GM18519 (cell line): ENCODE results near the gene PNLIPRP1.

ENCODE experiments used
- ATAC-seq: cut with Tn5 transposase; IDR thresholded peaks from one replicate; pipeline ENCODE4 v1.9.1; 2021; ENCODE audit warnings: mild to moderate bottlenecking, moderate library complexity; ENCODE audit not compliant: unreplicated experiment, low FRiP score

Gene PNLIPRP1

DNA sequence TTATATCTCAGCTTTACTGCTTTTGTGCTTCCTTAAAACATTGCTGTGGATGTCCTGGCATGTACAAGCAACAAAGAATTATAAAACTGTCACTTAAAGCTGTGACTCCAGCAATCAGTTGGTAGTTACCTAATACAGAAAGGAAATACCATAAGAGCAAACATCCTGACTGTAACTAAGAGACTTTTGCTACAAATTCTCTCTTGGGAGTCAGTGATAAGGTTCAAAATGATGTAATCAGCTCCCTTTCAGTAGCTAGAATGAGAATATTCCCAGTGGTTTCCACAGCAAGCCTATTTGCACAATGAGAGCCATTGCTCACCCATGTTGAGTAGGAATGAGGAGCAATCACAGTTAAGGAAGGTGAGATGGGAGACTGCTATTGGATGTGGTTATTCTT lies 7.6 kb downstream of the PNLIPRP1 start:
- no peak for ATAC-seq

DNA sequence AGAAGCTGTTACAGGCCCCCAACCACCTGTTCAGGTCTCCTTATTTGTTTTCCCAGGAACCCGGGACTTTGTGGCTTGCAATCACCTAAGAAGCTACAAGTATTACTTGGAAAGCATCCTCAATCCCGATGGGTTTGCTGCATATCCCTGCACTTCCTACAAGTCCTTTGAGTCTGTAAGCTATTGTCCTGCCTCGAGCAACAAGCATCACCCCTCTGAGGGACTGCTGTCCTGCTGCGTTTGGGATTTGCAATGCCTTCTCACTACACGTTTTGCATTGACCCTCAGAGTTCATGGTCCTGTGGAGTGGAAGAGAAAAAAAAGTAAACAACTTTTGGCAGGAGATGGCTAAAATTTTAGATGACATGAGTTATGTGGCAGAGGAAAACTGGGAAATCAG lies 9.2 kb downstream of the PNLIPRP1 start:
- no peak for ATAC-seq

DNA sequence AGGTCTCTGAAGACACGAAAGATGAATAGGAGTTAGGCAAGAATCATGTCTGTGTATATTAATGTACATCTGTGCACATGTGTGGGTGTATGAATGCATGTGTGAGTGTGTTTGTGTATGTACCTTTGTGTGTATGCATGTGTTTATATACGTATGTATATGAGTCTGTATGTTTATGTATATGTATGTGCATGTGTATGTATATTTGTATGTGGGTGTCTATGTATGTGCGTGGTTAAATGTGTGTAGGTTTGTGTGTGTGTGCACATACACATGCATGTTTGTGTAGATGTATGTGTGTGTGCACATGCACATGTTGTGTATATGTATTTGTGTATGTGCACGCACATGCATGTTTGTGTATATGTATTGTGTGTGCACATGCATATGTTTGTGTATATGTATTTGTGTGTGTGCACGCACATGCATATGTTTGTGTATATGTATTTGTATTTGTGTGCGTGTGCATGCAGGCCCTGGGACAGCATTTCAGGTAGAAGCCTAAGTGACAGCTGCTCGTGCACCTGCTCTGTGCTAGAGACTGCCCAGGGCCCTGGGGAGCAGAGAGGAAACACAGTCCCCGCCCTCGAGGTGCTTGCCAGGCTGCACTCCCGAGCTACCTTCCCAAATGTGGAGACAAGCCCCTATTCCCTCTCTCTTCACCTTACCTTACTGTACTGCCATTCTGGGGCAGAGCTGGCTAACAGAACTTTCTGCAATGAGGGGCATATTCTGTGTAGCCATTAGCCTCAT lies 12.1 kb downstream of the PNLIPRP1 start:
- no peak for ATAC-seq

DNA sequence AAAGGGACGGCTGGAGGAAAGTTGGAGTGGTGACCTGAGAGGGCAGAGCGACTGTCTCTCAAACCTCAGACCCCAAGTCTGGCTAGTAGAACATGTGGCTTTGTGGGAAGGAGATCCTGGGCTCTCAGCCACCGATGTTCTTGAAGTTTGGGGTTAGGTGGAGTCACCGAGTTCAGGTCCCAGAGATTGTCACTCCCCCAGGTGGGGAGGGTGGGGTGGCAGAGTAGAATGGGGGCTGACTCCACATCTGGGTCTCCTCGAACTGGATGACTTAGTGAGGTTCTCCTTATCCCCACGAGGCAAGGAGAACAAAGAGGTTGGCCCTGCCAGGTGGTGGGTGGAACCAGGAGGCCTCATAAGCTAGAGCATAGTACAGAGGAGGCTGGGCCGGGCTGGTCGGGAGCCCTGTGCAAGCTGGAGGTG lies 15.3 kb downstream of the PNLIPRP1 start:
- no peak for ATAC-seq

DNA sequence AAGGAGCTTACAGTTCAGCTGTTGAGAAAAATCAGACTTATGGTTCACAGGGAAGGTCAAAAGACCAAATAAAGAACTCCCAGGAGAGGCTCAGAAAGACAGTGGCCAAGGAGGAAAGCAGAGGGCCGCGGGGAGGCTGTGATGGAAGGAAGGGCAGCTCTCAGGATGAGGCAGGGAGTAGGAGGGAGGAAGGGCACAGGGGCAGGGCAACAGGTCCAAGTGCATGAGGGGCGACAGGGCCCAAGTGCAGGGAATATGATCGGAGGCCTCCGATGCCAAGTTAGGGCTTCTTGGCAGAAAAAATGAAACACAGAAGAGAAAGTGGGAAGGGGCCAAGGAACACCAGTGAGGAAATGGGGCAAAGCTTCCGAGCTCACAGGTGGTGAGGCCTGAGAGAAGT lies 16.6 kb downstream of the PNLIPRP1 start:
- no peak for ATAC-seq

DNA sequence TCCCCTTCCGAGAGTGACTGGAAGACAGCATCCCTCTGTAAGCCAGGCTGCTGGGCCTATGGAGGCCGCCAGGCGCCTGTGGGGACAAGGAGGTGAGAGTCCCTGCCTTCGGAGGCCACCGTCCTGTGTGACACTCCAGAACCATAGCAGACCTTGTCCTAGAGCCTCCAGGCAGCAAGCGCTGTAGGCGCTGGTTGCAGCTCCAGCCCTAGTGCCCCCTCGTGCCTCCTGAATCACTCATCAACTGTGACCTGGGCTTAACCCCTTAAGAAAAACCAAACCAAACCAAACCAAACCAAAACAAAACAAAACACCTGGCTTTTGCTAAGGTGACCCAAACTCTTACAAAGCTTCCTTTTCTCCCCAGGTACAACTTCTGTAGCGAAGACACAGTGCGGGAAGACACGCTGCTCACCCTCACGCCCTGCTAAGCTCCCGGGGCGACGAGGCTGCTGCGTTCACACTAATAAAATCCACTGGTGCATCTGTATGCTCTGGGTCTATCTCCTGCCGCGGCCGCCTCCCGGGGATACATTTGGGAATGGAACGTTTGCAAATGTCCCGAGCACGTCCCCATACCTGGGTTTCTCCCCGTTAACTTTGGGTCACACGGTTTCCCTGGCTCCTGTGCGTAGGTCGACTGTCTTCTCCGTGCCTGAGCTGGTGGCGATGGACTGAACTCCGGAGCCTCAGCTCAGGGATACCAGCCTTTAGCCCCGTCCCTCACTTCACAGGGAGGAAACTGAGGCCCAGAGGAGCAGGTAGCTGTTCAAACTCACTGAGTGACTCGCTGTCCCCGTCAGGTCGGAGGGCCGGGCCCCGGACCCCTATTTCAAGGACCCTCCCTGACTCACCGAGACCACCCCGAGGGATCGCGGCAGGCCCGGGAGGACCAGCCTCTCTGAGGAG lies 18.2 kb downstream of the PNLIPRP1 start:
- no peak for ATAC-seq

DNA sequence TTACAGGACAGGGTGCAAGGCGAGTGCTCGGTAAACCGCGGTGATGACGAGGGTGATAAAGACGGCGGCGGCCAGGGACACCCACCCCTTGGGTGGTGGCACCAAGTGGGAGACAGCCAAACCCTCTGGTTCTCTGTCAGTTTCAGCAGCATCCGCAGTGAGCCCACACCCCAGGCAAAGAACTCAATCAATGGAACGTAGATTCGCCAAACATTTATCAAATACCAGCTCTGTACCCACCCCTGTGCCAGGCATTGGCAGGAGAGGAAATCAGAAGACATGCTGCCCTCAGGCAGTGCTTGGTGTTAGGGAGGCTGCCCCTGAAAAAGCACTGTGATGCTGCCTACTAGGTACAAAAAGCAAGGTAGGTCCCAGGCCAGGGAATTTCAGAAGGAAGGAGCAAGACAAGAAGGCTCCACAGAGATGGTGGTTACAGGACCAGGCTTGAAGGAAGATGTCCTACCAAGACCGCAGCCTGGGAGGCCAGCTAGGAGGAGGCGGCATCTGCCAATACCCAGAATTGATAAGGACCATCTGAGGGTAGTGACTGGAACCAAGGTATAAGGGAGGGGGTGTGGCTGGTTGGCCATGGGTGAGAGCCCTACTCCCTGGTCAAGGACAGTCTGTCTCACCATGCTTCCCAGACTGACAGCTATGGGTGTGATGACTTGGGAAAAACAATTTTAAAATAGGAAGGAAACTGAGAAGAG lies 19.8 kb downstream of the PNLIPRP1 start:
- no peak for ATAC-seq

DNA sequence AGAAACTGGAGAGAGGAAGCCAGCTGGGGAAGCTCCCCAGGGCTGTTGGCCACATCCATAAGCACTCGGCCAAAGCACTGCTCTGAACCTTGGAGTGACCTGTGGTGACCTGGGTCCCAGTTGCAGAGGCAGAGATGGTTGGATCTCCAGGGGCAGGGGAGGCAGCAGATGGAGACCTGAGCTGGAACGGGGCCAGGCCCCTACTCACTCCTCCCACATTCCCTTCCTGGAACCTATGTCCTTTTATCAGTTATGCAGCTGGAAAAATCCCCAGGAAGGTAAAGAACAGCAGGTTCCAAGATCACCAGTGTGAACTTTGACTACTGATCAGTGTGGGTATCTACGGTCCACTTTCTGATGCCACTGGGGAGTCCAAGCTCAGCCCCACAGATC lies 20.4 kb downstream of the PNLIPRP1 start:
- no peak for ATAC-seq

DNA sequence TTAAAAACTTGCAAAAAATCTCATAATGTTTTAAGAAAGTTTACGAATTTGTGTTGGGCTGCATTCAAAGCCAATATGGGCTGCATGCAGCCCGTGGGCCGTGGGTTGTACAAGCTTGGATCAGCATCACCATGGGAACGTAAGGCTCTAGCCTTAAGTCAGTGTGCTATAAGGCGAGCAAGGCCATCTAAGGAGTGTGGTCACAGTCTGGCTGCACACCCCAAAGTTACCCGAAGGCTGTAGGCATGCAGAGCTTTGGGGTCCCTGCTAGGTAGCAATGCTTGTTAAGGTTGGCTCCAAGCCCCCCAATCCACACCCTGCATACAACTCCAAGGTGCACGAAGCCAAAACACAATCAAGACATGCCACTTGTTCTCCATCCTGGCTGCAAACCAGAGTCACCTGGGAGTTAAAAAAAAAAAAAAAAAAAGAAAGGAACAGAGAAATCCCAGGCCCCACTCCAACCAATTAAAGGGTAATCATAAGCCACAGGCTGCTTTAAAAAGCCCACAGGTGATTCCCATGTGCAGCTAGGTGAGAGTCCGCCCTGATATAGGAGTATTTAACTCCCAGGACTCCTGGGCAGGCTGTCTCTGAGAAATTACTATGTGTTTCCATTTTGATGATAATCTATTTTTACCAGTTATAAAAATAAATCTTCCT lies 21.5 kb downstream of the PNLIPRP1 start:
- no peak for ATAC-seq

DNA sequence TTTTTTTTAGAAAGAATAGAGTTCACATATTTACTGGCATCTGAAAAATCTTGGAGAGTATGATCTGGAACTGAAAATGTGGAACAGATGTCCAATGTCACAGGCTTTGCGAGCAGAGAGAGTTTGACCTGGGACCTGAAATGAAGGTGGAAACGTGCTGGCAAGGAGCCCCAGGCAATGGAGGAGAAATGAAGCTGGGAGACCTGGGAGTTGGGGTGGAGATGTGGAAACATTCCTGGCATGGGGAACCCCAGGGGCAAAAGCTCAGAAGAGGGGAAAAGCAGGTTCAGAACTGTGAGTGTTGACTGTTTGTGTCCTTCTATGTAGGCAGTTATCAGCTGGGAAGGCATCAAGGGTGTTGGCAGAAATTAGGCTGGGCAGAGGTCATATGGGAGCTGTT lies 22.7 kb downstream of the PNLIPRP1 start:
- ATAC-seq = no peak

DNA sequence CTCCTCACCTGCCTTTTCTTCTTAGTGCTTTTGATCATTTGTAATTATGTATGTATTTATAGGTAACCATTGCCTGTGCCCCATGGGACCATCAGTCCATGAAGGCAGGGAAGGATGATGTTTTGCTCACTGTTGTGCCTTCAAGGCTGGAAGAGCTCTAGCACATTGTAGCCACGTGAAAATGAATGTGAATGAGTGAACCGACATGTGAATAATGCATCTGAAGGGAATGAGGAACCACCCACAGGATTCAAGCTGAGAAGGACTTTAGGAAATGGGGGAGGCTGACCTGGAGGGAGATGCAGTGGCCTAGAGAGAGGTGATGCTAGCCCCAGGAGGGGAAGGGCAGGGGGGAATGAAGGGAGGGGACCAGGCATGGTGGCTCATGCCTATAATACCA lies 24.0 kb downstream of the PNLIPRP1 start:
- ATAC-seq = no peak

DNA sequence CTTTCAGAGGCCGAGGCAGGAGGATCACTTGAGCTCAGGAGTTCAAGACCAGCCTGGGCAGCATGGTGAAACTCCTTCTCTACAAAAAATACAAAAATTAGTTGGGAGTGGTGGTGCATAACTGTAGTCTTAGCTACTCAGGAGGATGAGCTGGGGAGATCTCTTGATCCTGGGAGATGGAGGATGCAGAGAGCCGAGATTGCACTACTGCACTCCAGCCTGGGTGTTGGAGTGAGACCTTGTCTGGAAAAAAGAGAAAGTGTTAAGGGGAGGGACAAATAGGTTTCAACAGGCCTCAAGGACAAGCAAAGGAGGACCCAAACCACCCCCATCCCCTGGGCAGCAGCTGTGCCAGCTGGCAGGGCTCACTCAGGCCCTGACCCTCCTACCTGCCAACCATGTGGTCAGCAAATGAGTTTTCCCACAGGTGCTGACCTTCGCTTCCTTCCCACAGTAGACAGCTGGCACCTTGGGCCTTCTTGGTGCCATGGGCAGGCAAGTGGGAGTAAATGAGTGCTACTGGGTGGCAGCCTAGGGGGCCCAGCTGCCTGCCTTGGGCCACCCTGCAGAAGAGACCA lies 24.5 kb downstream of the PNLIPRP1 start:
- ATAC-seq = no peak

DNA sequence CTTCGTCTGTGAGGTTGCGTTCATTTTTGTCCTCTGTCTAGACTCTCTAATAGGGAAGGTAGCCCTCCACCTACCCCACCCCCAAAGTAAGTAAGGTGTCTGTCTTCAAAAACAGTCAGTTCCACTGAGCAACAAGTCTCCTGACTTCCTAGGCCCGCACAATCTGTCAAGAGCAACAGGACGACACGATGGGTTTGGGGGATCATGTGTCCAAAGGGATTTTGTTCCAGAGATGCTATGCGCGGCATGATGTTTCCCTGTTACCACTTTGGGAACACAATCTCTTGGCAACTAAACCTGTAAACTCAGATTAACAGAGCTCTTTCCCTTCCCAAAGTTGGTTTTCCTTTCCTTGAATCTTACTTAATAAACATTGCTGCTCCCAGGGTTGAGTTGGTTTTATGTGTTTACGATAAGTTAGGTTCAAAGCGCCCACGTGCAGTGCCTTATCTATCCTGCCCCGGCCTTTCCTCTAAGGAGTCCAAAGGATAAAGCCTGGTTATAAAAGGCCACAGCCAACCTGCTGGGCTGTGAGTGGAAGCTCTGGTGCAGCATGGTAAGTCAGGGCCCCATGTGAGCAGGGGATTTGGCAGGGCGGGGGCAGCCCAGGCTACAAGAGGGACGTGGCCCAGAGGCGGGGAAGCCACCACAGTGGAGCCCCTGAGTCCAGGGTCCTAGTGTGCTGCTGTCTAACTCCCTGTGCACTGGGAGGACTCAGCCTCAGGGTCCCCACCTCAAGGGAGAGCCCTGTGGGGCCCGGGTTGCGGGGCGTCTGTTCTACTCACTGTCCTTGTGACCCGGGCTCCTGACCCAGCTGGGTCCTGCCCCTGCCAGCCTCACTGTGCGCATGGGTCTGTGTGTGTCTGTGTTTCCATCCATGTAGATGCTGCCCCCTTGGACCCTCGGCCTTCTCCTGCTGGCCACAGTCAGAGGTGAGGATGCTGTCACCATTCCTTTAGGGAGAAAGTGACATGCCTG lies 30.0 kb downstream of the PNLIPRP1 start, which contains the start of gene PNLIPRP2:
Gene PNLIPRP2 (plus strand): TSS at position 531 of the 978 bp plus-strand sequence.
- no peak for ATAC-seq

DNA sequence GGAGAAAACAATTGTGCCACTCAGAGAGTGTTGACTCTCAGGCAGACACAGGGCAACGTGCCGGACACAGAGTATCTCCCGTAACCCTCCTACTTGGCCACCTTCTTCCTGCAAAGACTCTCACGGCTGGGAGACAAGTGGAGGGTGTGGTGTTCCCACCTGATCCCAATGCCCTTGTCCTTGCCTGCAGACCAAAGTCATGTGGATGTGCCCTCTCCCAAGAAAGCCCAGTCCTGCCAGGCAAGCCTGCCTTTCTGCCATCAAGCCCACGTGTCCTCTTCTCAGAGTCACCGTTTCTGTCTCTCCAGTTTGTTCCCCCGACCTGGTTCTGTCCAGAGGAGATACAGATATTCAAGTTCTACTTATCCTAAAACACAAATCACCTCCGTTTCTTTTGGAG lies 30.7 kb downstream of the PNLIPRP1 start:
- no peak for ATAC-seq

DNA sequence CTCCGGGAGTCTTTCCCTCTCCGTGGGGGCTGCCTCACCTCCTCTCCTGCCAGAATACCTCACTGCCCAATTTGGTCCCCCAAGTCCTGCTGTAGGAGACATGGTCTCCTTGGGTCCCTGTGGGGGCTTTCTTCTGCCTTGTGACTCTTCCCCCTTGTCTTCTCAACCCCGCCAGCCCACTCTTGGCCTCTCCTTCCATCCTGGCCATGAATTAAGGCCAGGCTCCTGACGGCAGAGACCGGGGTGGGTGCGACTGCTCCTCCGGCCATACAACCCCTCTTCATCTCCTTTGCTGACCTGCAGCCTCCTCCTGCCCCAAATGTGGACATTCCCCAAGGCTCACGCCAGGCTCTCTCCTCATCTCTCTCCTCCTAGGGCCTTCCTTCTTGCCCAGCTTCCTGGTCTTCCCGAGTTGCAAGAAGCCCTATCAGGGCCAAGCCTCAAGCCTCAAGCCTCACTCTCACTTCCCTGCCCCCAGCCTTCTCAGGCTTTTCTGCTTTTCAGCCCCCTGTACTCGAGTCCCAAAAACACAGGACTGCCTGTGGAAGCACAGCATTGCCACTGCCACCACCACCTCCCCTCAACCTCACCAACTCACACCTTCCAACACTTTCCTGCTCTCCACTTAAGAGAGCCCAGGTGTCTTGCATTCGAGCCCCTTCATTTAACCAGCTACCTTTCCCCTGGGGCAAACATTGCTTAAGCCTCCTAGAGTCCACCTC lies 31.3 kb downstream of the PNLIPRP1 start:
- no peak for ATAC-seq

DNA sequence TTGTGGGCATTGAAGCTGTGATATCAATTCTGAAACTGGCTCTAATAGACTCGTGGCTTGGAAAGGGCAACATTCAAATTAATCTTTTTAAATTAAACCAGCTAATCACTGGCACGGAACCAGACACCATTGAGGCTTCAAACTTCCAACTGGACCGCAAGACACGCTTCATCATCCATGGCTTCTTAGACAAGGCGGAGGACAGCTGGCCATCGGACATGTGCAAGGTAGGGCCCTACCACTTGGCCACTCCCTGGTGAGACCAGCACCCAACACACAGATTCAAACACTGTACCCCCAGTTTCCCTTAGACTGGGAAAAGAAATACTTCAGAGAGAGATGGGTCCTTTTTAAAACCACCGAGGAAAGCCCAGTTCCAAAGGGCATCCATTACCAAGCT lies 35.1 kb downstream of the PNLIPRP1 start:
- no peak for ATAC-seq

DNA sequence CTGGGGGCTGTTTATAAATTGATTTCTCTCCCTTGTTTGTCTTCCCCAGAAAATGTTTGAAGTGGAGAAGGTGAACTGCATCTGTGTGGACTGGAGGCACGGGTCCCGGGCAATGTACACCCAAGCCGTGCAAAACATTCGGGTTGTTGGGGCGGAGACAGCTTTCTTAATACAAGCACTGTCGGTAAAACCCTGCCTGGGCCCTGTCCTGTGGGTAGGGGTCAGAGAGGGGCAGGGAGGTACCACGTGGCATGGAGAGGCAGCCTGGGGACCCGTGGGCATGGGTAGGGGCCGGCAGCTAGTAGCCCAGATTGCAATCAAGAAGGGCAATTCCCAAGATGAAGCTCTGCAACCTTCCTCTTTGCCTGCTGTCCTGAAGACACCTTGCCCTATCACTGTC lies 36.1 kb downstream of the PNLIPRP1 start:
- no peak for ATAC-seq

DNA sequence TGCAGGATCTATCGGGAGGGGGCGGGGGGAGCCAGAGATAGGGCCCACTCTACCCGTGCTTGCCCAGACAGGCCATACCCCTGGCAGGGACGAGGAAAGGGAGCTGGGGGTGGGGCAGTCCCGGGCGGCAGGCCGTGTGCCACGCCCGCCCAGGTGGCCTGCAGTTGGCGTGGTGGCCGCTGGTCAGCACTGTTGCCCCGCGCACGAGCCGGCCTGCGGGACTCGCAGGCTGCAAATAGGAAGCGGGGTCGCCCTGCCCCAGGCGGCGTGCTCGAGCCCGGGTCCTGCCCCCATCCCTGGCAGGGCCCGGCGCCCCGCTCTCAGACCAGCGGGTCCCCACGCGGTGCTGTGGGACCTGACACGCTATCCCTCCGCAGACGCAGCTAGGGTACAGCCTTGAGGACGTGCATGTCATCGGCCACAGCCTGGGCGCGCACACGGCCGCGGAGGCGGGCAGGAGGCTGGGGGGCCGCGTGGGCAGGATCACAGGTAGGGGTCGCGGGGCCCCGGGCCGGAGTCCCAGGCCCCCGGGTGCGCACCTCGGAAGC lies 36.7 kb downstream of the PNLIPRP1 start:
- ATAC-seq = no peak
